Right lobe of liver (tissue), 6 donors: ENCODE measurements around the gene FMNL2. TPM values are rescaled to one million over a fixed set of nuclear protein-coding genes. Genes with fewer than 3 reads are reported as not detected.

ENCODE experiments used
- ATAC-seq, 4 donors: fragments of 200-7000 bp; cut with Tn5 transposase; one replicate each; pipeline ENCODE4 v1.9.1; 2020; ENCODE audit warnings: mild to moderate bottlenecking in 4 of 4, moderate library complexity in 4 of 4
- DNase-seq, 3 donors: peaks; one replicate each; pipeline ENCODE4 v3.0.0-alpha.2; 2020
- H3K27ac ChIP-seq, 3 donors: fragments of 200-600 bp; one replicate each; pipeline ENCODE4 v1.8.0; 2022
- H3K27me3 ChIP-seq, 2 donors: fragments of 200-600 bp; one replicate each; pipeline ENCODE4 v1.8.0; 2022
- H3K36me3 ChIP-seq, 4 donors: fragments of 200-600 bp; sonication (generic) in 1 of 4; one replicate each; pipeline versions ENCODE4 v1.5.1 to v1.8.0; 2017 to 2022; ENCODE audit warnings: control low read depth in 1 of 4
- H3K4me1 ChIP-seq, 4 donors: fragments of 200-600 bp; sonication (generic) in 1 of 4; one replicate each; pipeline versions ENCODE4 v1.5.1 to v1.8.0; 2017 to 2022; ENCODE audit warnings: control low read depth in 1 of 4
- H3K4me3 ChIP-seq, 3 donors: fragments of 200-600 bp; one replicate each; pipeline ENCODE4 v1.8.0; 2022
- H3K9me3 ChIP-seq, 4 donors: fragments of 200-600 bp; sonication (generic) in 1 of 4; one replicate each; pipeline versions ENCODE4 v1.5.1 to v1.8.0; 2017 to 2022; ENCODE audit warnings: control low read depth in 1 of 4
- POLR2A ChIP-seq: fragments of 450-650 bp; IDR thresholded peaks from one replicate; pipeline ENCODE4 v1.6.1; 2017; ENCODE audit warnings: antibody characterized with exemption, mild to moderate bottlenecking
- WGBS: methylation state at CpG from one replicate; pipeline ENCODE4 v1.1.6; 2018; ENCODE audit warnings: low coverage, low lambda C conversion rate; ENCODE audit not compliant: insufficient coverage; ENCODE audit errors: missing lambda C conversion rate; 5-methylcytosine and 5-hydroxymethylcytosine counted together
- intact Hi-C, 2 donors: fragments of 100-400 bp; cut with DNase I; formaldehyde crosslinking; loops; one replicate each; pipeline versions ENCODE4 v1.11.2 to v1.14.1; 2022
- total RNA-seq, 6 experiments: library from RNA; depleted of rRNA in 2 of 6; stranded (reverse); fragments of >200 nt in 2 of 6; fragmentation: NEBNext Ultra II Directional in 3 of 6; extraction: Animal tissue kit (Norgen Biotek cat#: 25700) in 3 of 6; gene quantifications; one replicate each; pipeline versions ENCODE4 v1.1.0 to v1.2.4, GENCODE V29; 2016 to 2023
- TF ChIP-seq, protein P1 (sequence below), 4 donors: fragments of 200-600 bp in 3 of 4; fragments of 450-650 bp in 1 of 4; IDR thresholded peaks; one replicate each; pipeline versions ENCODE4 v1.5.1 to v1.8.0; 2016 to 2022; ENCODE audit warnings: antibody characterized with exemption in 4 of 4, mild to moderate bottlenecking in 2 of 4
- donor health status: DM: no; HTN: yes; CAD: no.
- donor health status: DM: no; HTN: no; CAD: no.
- donor health status: DM: no; HTN: no; CAD: no.
- donor health status: DM: no; HTN: yes; CAD: no.
- donor health status: DM: no; HTN: yes; CAD: no.

FMNL2 gene
- total RNA-seq, 6 experiments from 2014 or later, result 3.5 to 12.1 (median 7.1) TPM

- Histone ChIP-seq H3K36me3 (no peaks in the 10 kb centered on the region), H3K27me3 (no peaks in the 10 kb centered on the region), H3K27ac (no peak overlapping the region), H3K9me3 (no peaks in the 10 kb centered on the region), H3K4me3 (no peak overlapping the region), H3K4me1 (no peaks in the 10 kb centered on the region)
- intact Hi-C loops, result no loop called here
- ATAC-seq, result no peak
- TF ChIP-seq, protein P1, sequence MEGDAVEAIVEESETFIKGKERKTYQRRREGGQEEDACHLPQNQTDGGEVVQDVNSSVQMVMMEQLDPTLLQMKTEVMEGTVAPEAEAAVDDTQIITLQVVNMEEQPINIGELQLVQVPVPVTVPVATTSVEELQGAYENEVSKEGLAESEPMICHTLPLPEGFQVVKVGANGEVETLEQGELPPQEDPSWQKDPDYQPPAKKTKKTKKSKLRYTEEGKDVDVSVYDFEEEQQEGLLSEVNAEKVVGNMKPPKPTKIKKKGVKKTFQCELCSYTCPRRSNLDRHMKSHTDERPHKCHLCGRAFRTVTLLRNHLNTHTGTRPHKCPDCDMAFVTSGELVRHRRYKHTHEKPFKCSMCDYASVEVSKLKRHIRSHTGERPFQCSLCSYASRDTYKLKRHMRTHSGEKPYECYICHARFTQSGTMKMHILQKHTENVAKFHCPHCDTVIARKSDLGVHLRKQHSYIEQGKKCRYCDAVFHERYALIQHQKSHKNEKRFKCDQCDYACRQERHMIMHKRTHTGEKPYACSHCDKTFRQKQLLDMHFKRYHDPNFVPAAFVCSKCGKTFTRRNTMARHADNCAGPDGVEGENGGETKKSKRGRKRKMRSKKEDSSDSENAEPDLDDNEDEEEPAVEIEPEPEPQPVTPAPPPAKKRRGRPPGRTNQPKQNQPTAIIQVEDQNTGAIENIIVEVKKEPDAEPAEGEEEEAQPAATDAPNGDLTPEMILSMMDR (IDR thresholded peaks at IDR 0.05), result no peak
- no peak for TF ChIP-seq POLR2A
- 95% methylated on average over 3 of the region's 3 CpGs for WGBS
- DNase-seq, result no peak
Observed at GRCh38 chr2:152548996-152549395, 214.0 kb downstream of the FMNL2 start.

DNA sequence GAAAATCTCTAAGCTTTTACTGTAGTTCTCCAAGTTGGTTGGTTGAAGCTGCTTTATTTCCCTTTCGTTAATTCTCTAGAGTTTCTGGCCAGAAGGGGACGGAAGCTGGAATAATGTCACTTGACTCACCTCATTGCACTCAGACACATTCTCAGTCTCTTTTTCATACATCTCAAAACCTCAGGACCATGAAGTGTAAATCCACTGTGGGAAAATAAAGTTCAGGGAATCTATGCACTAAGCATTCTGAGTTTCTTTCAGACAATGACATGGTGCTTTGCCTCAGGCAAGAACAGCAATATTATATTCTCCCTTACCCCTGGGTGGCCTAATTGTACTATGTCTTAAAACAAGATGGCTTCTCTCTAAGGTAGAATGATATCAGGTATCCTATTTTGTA lies 214.4 kb downstream of the FMNL2 start:
- no peak for ATAC-seq
- DNase-seq, result no peak
- WGBS, result 85% methylated on average over 2 of the region's 2 CpGs

DNA sequence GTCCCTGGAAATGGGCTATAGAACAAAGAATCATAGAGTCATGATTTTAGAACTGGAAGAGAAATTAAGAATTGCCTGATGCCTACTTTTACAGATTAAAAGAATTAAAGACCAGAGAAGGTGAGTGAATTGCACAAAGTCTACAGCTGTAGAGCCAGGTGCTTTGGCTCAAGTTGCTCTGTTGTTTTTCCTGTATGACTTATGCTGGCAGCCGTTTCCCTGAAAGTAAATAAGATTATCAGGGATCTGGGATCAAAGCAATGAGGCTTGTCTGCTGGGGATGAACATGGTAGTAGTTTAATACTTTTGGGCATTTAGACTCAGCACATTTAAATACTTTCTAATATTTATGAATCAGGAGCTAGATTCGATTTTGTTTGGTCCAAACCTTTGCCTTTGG lies 215.4 kb downstream of the FMNL2 start:
- no peaks in the 10 kb centered on the region for H3K4me1 ChIP-seq
- H3K27me3 ChIP-seq, result no peaks in the 10 kb centered on the region
- no peak overlapping the region for H3K27ac ChIP-seq
- WGBS, result 34% methylated on average over 2 of the region's 2 CpGs
- H3K9me3 ChIP-seq, result no peaks in the 10 kb centered on the region
- H3K4me3 ChIP-seq, result no peak overlapping the region
- ATAC-seq (peak in 3 of 4 donors; percentile 61 to 78 (median 75)), DNase-seq (no peak)
- TF ChIP-seq POLR2A, result no peak
- TF ChIP-seq, protein P1 (IDR thresholded peaks at IDR 0.05), result no peak
- H3K36me3 ChIP-seq, result no peaks in the 10 kb centered on the region
- intact Hi-C loops, result no loop called here

More for the DNA sequence above, 214.4 kb downstream of the FMNL2 start:
- H3K4me3 ChIP-seq, result no peak overlapping the region
- H3K27me3 ChIP-seq, result no peaks in the 10 kb centered on the region
- H3K9me3 ChIP-seq, result no peaks in the 10 kb centered on the region
- no peak overlapping the region for H3K27ac ChIP-seq
- H3K4me1 ChIP-seq, result no peaks in the 10 kb centered on the region
- intact Hi-C loops, result no loop called here
- H3K36me3 ChIP-seq, result no peaks in the 10 kb centered on the region
- TF ChIP-seq, protein P1 (IDR thresholded peaks at IDR 0.05), result no peak

DNA sequence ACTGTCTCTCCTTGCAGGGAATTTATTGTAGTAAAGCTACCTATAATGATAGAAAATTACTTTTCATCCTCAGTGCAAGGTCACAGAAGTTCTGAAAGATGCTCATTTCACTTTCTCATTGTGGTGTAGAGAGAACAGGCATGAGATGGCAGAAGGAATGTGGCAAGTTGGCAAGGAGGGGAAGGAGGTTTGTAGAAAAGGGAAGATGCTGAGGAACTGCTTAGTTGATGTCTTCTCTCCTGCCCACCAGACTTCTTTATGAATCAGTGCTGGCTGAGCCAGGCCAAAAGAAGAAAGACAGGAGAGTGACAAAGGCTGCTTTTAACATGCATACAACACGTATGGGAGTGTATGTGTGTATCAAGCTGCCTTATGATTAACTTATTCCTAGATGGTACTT lies 217.9 kb downstream of the FMNL2 start:
- no peak overlapping the region for H3K4me3 ChIP-seq
- H3K27me3 ChIP-seq, result no peaks in the 10 kb centered on the region
- intact Hi-C loops, result no loop called here
- H3K4me1 ChIP-seq, result no peaks in the 10 kb centered on the region
- no peak for TF ChIP-seq POLR2A
- TF ChIP-seq, protein P1 (IDR thresholded peaks at IDR 0.05), result no peak
- no peak for ATAC-seq
- WGBS, result 50% methylated on average over 1 of the region's 1 CpG
- no peak for DNase-seq
- H3K9me3 ChIP-seq, result no peaks in the 10 kb centered on the region
- H3K36me3 ChIP-seq, result no peaks in the 10 kb centered on the region
- H3K27ac ChIP-seq, result no peak overlapping the region

- no peaks in the 10 kb centered on the region for H3K9me3 ChIP-seq
- ATAC-seq, result no peak
- no peaks in the 10 kb centered on the region for H3K36me3 ChIP-seq
- TF ChIP-seq POLR2A, result no peak
- TF ChIP-seq, protein P1 (IDR thresholded peaks at IDR 0.05), result no peak
- H3K4me1 ChIP-seq, result no peaks in the 10 kb centered on the region
- intact Hi-C loops, result no loop called here
- WGBS, result 82% methylated on average over 1 of the region's 1 CpG
- DNase-seq, result no peak
- H3K27ac ChIP-seq, result no peak overlapping the region
- H3K4me3 ChIP-seq, result no peak overlapping the region
- H3K27me3 ChIP-seq, result no peaks in the 10 kb centered on the region
Observed at GRCh38 chr2:152553518-152553917, 218.5 kb downstream of the FMNL2 start.
